IPS-15b (cell line): Measurements from ENCODE around the gene RTTN.

ENCODE experiments used
- H3K27me3 ChIP-seq: one replicate; pipeline ENCODE4 v1.6.1; 2013; ENCODE audit warnings: low read length; ENCODE audit not compliant: control insufficient read depth, insufficient read depth
- H3K36me3 ChIP-seq: one replicate; pipeline ENCODE4 v1.6.1; 2013; ENCODE audit warnings: low read length; ENCODE audit not compliant: control insufficient read depth, insufficient read depth
- H3K4me1 ChIP-seq: one replicate; pipeline ENCODE4 v1.6.1; 2013; ENCODE audit warnings: mild to moderate bottlenecking, low read length; ENCODE audit not compliant: control insufficient read depth, insufficient read depth
- H3K4me3 ChIP-seq: one replicate; pipeline ENCODE4 v1.5.1; 2013; ENCODE audit warnings: low read depth, low read length
- H3K9ac ChIP-seq: one replicate; pipeline ENCODE4 v1.6.1; 2013; ENCODE audit warnings: low read depth, mild to moderate bottlenecking, low read length
- H3K9me3 ChIP-seq: one replicate; pipeline ENCODE4 v1.6.1; 2013; ENCODE audit warnings: mild to moderate bottlenecking, low read length; ENCODE audit not compliant: control insufficient read depth, insufficient read depth

The RTTN gene

DNA sequence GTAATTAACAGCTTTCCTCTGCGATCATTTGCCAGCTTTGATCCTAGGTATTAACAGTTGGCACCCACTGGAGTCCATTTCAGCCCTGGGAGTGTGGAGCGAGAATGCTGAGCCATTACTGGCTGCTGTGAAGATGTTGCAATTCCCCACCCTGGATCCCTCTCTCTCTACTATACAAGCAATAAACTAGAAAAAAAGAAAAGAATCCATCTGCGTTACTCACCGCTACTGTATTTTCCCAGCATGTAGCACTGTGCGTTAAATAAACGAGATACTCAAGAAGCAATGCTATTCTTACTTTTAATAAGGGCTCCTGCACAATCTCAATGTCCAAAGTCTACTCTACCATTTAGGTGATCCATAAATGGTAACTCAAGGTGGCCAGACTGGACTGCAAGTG is 8.5 kb downstream of the RTTN start:
- Histone ChIP-seq H3K4me1 (no peaks in the 10 kb centered on the region), H3K9ac (no peak overlapping the region), H3K36me3 (no peaks in the 10 kb centered on the region), H3K9me3 (no peaks in the 10 kb centered on the region), H3K4me3 (no peak overlapping the region), H3K27me3 (no peaks in the 10 kb centered on the region)

DNA sequence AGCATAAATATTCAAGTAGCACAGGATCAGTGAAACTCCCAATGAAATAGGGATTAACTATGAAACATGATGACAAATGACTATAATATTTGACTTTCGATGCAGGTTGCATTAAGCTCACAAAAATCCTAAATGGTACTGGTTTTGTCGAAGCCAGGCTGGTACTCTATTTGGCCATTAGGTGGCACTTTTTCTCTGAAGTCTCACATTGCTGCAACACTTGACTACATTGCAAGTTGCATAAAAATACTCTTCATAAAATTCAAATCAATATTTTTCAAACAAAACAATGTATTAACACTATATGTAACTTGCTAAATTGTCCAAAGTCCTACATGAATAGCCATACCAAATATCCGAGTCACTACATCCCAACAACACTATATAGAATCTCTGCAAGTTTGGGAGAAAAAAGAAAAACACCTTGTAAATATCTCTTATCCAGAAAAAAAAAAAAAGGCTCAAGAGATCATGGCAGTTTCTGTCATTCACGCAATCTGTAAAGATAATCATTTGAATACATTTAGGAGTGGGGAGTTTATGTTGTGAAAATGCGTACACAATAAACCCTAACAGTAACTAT is 9.5 kb downstream of the RTTN start:
- Histone ChIP-seq H3K9ac (no peak overlapping the region), H3K27me3 (no peaks in the 10 kb centered on the region), H3K4me3 (no peak overlapping the region), H3K36me3 (no peaks in the 10 kb centered on the region), H3K9me3 (no peaks in the 10 kb centered on the region), H3K4me1 (no peaks in the 10 kb centered on the region)

DNA sequence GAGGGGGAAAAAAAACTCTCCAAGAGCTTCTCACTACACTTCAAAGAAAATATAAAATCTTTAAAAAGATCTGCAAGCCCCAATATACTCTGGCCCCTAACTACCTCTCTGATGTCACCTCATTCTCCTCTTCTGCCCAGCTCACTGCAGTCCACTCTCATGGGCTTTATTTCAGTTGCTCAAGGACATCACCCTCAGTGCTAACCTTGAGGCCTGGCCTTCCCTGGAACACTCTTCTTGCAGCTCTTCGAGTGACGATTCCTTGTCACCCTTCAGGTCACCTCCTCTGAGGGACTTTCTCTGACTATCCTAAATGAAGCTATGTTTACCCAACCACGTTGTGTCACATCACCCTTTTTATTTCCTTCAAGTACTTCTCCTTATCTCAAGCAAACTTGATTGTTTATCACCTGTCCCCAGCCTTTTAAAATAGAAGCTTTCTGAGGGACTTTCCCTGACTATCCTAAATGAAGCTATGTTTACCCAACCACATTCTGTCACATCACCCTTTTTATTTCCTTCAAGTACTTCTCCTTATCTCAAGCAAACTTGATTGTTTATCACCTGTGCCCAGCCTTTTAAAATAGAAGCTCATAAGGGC is 10.4 kb downstream of the RTTN start:
- Histone ChIP-seq H3K36me3 (no peaks in the 10 kb centered on the region), H3K4me1 (no peaks in the 10 kb centered on the region), H3K4me3 (no peak overlapping the region), H3K9me3 (no peaks in the 10 kb centered on the region), H3K9ac (no peak overlapping the region), H3K27me3 (no peaks in the 10 kb centered on the region)

DNA sequence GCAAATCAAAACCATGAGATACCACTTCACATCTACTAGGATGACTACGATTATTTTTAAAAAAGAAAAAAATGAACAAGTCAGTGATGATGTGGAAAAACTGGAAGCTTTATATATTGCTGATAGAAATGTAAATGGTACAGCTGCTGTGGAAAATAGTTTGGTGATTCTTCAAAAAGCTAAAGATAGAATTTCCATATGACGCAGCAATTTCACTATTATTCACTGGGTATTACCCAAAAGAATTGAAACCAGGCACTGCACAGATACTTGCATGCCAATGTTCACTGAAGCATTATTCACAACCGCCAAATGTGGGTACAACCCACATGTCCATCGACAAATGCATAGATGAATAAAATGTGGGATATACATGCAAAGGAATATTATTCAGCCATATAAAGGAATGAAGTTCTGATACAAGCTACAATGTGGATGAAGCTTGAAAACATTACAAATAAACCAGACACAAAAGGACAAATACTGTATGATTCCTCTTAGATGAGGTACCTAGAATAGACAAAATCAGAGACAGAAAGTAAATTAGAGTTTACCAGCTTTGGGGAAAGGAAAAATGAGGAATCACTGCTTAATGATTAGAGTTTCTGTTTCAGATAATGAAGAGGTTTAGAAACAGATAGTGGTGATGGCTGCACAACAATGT is 11.1 kb downstream of the RTTN start:
- Histone ChIP-seq H3K9me3 (no peaks in the 10 kb centered on the region), H3K36me3 (no peaks in the 10 kb centered on the region), H3K4me1 (no peaks in the 10 kb centered on the region), H3K4me3 (no peak overlapping the region), H3K9ac (no peak overlapping the region), H3K27me3 (no peaks in the 10 kb centered on the region)

DNA sequence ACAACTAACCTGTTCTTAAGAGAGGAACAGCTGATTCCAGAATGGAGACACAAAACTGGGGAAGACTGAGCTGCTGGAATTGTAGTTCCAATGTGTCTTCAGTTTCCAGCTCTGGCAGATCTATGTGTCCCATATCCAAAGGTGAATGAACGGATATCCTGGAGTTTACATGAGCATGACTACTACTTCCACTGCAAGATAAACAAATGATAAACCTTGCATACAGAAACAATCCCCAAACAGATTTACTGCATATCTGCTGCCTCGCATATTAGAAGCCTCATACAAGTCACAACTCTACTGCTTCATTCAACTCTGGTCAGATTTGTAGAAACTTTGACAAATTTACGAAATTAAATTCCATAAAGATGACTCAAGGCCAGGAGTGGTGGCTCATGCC is 15.0 kb downstream of the RTTN start:
- H3K4me1 ChIP-seq: no peaks in the 10 kb centered on the region
- no peak overlapping the region for H3K9ac ChIP-seq
- no peak overlapping the region for H3K4me3 ChIP-seq
- H3K36me3 ChIP-seq: no peaks in the 10 kb centered on the region
- H3K9me3 ChIP-seq: no peaks in the 10 kb centered on the region
- no peaks in the 10 kb centered on the region for H3K27me3 ChIP-seq

DNA sequence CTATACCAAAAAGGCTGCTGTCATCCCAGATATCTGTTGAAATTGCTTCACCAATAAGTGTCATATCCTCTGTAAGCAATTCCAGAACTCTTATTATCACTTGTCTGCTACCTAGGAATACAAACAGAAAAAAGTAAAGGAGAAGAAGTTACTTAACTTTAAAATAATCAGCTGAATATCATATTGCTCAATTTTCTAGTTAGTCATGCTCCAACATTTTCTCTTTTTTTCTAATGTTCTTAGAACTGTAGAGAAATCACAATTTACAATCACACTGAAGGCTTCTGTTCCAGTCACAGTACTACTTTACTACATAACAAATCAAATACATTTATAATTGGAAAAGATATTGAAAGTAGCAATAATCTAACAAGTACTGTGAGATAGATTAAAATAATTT is 17.4 kb downstream of the RTTN start:
- H3K4me1 ChIP-seq: no peaks in the 10 kb centered on the region
- H3K9ac ChIP-seq: no peak overlapping the region
- no peaks in the 10 kb centered on the region for H3K36me3 ChIP-seq
- H3K4me3 ChIP-seq: no peak overlapping the region
- no peaks in the 10 kb centered on the region for H3K9me3 ChIP-seq
- H3K27me3 ChIP-seq: no peaks in the 10 kb centered on the region

DNA sequence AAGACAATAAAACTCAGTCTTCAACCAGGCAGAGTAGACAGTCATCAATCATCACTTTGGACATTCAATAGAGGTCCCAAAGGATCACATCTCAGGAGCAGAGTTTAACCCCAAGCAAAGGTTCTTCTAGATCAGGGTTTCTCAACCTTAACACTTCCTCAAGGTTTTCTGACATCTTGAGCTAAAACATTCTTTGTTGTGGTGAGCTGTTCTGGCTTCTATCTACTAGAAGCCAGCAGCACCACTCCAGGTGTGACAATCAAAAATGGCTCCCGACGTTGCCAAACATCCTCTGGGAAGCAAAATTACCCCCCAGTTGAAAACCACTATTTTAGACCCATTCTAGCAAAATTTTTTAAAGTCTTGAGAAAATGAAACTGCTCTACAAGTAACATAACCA is 22.0 kb downstream of the RTTN start:
- H3K36me3 ChIP-seq: no peaks in the 10 kb centered on the region
- no peak overlapping the region for H3K9ac ChIP-seq
- no peaks in the 10 kb centered on the region for H3K4me1 ChIP-seq
- no peaks in the 10 kb centered on the region for H3K27me3 ChIP-seq
- no peak overlapping the region for H3K4me3 ChIP-seq
- no peaks in the 10 kb centered on the region for H3K9me3 ChIP-seq

DNA sequence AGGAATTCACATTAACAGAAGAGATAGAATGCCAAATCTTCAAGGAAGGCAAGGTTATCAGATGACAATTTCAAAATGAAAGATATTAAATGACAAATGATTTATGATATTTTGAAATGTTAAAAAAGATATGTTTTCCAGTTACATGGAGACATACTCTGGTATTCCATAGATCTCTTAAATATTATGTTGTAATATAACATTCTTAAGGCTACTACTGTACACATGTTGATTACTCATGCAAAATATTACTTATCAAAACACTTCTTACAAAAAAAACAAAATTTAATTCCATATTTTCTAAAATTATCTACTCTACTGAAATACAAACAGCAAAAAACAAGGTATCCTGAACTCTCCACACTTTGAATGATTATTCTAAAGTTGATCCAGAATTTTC is 22.9 kb downstream of the RTTN start:
- H3K36me3 ChIP-seq: no peaks in the 10 kb centered on the region
- no peaks in the 10 kb centered on the region for H3K4me1 ChIP-seq
- H3K9me3 ChIP-seq: no peaks in the 10 kb centered on the region
- H3K4me3 ChIP-seq: no peak overlapping the region
- H3K27me3 ChIP-seq: no peaks in the 10 kb centered on the region
- no peak overlapping the region for H3K9ac ChIP-seq

DNA sequence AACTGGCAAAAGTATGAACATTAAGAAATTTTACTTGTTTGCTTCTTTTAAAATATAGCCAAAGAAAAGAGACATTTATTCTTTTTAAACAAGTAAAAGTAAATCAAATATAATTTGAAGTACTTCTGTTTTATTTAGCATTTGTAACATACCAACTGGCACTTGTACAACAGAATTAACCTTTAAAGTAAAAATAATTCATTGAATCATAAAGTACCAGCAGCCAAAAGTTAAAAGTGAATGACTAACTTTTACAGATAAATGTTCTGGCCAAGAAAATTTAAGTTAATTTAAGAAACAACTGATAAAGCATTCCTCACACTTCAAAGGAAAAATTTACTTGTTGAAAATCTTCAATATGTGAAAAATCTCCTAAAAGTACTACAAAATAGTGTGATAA is 23.8 kb downstream of the RTTN start:
- Histone ChIP-seq H3K9ac (no peak overlapping the region), H3K4me1 (no peaks in the 10 kb centered on the region), H3K4me3 (no peak overlapping the region), H3K9me3 (no peaks in the 10 kb centered on the region), H3K27me3 (no peaks in the 10 kb centered on the region), H3K36me3 (no peaks in the 10 kb centered on the region)

DNA sequence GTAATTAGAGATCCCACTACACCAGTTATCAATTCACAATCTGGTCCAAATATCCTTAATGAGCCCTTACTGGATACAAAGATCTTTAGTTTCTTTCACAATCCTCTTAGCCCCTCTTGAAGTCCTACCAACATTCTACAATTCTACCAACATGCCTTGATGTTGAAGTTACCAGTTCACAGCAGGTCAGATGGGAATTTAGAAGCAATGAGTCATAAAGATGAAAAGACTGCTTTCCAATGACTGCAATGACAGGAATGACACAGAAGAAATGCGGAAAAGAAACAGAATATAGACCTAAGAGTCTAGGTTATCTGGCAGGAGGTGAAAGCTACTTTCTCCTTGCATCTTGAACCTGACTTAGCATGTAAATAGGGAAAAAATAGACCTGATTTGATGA is 24.5 kb downstream of the RTTN start:
- H3K9ac ChIP-seq: no peak overlapping the region
- H3K27me3 ChIP-seq: no peaks in the 10 kb centered on the region
- H3K9me3 ChIP-seq: no peaks in the 10 kb centered on the region
- no peak overlapping the region for H3K4me3 ChIP-seq
- H3K36me3 ChIP-seq: no peaks in the 10 kb centered on the region
- no peaks in the 10 kb centered on the region for H3K4me1 ChIP-seq

DNA sequence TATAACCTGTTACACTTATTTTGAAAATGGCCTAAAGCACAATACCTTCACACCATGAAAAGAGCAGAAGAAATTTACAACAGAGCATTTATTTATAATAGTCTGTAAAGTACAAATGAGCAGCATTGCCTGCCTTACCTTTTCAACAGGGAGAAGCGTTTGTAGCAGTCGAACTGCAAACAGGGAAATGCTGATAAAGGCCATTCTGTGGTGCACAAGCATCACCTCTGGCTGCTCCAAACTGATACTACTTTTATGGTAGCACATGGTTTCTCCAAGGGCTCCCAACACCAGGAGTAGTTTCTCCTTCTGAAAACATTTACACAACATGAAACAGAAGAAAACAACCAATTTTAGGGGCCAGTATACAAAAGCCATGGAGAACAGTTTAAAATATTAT is 28.9 kb downstream of the RTTN start:
- no peak overlapping the region for H3K4me3 ChIP-seq
- H3K9ac ChIP-seq: no peak overlapping the region
- H3K4me1 ChIP-seq: peaks cover 2% of the 10 kb centered on the region
- H3K9me3 ChIP-seq: no peaks in the 10 kb centered on the region
- no peaks in the 10 kb centered on the region for H3K36me3 ChIP-seq
- H3K27me3 ChIP-seq: no peaks in the 10 kb centered on the region

DNA sequence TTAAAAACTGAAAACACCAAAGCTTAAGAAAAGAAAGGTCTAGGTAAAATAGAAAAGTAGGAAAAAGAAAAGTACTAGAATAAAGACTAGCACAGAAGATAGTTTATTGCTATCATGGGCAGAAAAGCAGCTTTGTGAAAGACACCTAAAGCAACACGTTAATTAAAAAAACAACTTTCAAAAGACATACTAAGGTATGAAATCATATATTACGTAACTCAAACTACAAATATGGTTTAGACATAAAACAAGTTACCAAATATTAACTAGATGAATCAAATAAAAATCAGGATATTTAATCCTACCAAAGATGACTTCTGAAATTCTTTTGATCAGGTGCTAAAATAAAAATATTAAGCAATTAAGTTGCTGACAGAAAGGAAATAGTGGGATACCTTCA is 30.3 kb downstream of the RTTN start:
- H3K27me3 ChIP-seq: no peaks in the 10 kb centered on the region
- H3K4me1 ChIP-seq: peaks cover 2% of the 10 kb centered on the region
- H3K36me3 ChIP-seq: no peaks in the 10 kb centered on the region
- H3K9ac ChIP-seq: no peak overlapping the region
- H3K9me3 ChIP-seq: no peaks in the 10 kb centered on the region
- no peak overlapping the region for H3K4me3 ChIP-seq
